Stimulated activated CD4-positive, alpha-beta T cell treated with anti-CD3 and anti-CD28 coated beads, Interleukin-1b, Interleukin-23, amount 100 ng/mL, for 48 hours (primary cell): ENCODE data around the gene SP2.

Experiments used
- DNase-seq: peaks from one replicate; pipeline ENCODE4 v3.0.0-alpha.2; 2020

SP2 gene

DNA sequence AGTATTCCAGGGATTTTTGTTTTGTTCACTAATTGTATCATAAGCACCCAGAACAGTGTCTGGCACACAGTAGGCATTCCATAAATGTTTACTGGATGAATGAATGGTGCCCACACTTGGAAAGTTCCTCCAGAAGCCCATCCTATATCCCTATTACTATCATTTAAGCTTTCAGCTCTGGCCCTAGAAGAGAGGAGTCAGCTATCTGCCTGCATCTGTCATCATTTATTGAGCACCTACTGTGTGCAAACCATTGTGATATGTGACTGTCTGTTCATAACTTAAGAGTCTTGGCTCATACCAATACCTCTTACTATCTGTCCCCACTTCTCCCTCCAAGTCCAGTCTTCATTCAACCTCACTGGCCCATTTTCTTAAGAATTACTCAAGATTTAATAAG, 25.0 kb upstream of the SP2 start:
- DNase-seq = no peak

DNA sequence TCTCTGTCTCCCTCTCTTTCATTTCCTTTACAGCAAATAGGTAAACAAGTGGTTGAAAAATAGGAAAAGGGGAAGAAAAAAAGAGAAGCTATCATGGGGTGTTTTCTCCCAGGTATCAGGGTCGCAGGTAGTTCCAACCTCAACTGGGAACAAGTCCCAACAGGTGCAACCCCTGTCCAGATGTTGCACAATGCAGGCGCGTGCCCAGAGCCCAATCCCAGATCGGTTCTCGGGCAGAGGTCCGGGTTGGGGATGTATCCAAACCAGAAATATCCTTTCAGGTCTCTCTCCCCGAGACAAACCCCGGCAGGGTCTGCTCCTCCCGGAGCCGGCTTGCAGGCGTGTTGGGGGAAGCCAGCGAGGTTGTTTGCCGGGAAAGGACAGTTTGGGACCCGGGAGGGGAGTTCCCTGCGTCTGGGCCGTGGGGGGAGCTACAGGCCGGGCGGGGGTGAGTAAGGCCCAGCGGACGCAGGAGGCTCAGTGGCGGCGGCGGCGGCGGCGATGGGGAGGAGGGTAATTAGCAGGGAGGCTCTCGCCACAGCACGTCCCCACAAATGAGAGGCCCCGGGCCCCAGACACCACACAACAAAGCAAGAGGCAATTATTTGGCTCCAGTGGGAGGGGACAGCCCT, 23.9 kb upstream of the SP2 start:
- DNase-seq = no peak

DNA sequence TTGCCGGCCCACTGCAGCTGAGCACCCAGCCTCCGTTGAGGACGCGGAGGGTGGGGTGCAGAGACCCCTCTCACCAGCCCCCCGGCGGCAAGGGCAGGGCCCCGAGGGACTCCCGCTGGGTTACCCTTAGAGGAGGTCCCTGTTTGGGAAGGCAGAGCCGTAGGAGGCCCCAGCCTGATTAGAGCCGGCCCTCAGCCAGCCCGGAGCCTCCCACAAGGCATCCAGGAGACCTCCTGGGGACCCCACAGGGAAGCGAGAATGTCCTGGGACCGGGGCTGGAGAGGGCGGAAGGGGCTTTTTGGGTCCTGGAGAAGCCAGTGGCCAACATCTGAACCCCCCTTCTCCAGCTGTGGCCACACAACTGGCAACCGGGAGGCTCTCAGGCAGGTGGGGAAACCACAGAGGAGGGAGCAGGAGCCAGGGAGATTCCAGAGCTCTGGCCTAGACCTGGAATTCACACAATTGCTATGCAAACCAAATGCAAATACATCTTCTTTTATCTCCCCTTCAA, 23.3 kb upstream of the SP2 start:
- DNase-seq = no peak

DNA sequence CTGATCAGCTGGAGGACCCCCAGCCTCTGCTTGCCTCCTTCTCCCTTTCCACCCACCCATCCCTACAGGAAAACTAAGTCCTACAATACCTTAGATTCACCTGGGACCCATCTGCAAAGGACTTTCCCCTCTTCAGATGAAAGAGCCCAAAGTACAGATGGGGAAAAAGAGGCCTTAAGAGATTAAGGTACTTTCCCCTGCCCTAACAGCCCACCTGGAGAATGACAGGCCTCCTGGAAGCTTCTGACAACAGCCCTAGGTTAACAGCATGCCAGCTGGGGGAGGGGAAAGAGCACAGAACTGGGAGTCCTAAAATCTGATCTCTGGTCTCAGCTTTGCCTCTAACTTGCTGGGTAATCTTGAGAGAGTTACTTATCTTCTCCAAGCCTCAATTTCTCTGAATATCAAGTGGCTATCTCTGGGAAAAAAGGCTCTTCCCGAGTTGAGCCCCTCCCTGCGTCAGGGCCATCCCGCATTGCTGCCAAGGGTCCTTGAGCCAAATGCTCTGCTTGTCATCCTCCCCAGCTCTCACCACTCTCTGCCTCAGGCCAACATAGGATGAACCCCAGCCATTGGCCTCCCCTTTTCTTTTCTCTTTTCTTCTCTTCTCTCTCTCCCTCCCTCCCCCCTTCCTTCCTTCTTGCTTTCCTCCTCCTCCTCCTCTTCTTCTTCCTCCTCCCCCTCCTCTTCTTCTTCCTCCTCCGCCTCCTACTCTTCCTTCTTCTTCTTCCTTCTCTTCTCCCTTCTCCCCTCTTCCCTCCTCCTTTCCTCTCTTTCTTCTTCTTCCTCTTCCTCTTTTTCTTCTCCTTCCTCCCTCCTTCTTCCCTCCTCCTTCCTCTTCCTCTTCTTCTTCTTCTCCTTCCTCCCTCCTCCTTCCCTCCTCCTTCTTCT, 22.6 kb upstream of the SP2 start:
- DNase-seq = no peak

DNA sequence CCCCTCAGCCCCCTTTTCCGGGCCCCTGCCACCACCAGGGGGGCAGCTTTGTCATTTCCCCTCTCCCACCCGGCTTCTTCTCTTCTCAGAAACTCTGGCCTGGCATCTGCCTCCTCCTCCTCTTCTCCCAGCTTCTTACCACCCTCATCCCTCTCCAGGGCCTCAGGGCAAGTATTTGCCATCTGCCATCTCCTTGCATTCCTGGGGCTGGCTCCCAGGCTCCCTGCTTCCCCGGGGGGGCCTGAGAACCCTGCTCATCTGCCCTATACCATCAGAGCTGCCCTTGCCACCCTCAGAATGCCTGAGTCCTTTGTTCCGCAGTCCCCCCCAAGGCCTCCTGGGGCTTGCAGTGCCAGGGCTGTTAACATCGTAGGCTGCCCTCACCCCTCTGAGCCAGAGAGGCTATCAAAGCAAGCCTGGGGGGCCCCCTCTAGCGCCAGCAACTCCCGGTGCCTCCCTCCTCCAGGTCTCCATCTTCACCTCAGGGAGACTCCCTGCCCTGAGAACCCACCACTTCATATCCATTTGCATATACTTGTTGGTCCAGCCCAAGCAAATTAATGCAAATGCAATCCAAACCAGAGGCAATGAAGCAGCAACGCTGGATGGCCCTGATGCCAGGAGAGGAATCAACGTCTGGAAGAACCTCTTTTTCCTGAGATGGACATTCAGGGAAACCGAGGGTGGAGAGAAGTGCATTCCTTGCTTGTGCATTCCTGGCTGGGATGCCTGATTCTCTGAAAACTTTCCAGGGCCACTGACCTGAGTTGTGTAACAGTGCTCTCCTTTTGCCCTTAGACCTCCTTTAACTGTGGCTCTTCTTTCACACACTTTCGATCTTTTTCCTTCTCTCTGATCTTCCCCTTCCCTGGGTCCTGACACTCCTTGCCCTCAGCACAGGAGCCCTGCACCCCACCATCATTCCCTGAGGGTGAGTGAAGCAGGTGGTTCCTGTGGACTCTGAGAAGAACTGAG, 20.7 kb upstream of the SP2 start:
- no peak for DNase-seq

DNA sequence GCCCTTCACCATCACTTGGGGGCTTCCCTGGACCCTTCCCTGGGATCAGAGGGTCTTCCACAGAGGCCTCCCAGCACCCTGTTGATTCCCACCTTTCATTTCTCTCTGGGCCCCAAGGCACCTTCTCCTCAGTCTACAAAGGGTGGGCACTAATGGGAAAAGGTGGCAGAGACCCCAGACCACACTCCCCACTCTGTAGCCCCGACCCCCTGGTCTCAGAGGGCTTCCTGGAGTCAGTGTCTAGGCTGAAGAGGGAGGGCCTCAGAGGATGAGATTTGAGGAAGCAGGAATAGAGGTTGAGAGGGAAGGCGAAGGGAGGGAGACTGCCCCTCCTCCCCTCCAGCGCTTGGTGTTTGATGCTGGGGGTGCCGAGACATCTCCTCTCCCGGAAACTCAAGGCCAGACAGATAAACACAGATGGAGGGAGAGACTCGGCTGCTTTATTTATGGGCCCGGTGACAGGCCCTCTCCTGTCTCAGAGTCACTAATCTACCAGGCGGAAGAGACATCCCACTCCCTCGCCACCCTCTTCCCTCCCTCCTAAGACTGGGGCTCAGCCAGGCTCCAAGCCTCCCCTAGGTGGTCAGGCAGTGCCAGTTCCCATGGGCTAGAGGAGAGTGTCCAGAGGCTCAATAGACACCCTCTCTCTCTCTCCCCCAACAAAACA, 18.5 kb upstream of the SP2 start:
- no peak for DNase-seq

DNA sequence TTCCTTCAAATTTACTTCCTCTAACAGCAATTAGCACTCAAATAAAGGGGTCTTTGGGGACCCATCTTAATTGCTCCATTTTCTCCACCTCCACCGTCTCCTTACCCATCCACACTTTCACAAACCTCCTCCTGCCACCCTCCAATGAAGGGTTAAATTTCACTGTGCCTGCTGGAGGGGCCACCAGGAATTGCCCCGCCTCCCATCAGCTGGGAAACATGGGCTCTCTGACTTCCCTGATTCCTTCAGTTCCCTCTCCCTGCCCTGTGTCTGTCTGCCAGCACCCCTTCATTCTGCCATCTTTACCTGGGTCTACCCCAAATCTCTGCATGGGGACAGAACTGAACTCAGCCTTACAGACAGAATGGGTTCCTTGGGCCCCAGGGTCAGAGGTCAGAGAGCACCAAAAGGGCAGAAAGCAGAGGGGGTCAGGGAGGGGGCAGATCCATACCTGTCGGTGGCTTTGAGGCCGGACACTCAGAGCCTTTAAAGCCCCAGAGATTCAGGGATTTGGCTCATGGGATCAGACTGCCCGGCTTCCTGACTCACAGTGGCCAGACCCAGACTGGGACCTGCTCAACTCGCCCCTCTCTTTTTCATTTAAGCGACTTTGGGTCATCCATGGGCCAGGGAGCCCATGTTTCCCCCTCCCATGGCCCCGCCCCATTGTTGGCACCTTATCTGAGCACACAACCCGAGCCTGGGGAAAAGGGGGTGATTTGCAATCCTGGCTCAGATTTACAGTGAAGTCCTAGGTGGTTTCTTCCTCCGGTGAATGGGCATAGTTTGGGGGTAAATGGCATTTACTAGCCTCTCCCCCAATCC, 17.6 kb upstream of the SP2 start:
- no peak for DNase-seq

DNA sequence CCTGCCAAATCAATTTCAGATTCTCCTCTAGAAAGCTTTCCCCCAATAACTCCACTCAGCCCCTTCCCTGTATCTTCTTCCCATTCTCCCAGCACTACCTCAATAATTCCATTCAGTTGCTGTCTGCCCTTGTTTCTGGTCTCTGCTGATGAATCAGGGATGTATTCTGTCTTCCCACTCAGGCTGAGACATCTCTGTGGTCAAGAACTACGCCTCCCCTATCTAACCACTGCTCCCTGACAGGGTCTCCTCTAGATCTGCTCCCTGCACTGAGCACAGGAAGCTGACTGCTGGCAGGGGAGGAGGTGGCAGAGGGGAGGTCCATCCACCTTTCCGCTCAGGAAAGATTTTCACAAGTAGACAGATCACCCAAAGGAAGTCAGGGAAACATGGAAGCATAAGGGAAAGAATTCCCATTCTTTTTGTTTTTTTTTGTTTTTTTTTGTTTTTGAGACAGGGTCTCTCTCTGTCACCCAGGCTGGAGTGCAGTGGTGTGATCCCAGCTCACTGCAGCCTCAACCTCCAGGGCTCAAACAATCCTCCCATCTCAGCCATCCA, 16.9 kb upstream of the SP2 start:
- no peak for DNase-seq

DNA sequence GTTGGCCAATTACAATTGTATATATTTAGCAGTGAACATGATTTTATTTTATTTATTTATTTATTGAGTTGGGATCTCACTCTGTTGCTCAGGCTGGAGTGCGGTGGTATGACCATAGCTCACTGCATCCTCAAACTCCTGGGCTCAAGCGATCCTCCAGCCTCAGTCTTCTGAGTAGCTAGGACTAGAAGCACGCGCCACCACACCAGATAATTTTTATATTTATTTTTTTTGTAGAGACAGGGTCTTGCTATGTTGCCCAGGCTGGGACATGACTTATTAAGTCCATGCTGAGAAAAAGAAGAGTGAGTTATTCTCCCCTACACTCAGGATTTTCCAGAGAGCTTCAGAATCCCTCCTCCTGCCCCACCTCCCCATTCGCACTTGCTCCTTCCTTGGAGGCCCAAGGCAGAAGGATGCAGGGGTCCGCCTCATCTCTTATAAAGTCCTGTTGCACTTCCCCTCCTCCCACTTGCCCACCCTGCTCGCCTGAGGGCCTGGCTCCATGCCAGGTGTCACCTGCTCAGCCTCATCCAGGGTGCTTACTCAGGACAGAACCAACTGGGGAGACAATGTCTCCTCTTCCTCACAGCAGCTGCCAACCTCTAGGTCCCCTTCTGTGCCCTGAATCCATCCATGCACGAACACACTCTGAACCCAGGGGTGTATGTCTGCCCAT, 16.1 kb upstream of the SP2 start:
- no peak for DNase-seq

DNA sequence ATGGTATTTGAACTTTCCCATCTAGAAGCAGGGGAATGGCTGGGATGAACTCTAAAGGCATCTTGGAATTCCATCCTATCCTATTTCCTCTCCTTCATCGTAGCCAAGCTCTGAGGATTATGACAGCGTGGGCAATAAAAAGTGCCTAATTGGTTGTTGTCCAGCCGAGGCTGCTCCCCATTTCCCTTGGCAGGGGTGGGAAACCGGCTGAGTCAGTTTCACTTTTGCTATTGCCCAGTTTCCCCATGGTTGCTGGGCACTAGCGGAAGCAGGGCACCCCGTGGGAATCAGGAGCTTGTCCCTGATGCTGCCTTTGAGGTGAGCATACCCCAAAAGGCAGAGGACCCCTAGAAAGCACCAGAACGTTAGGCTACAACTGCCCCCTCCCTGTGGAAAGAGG, 13.8 kb upstream of the SP2 start:
- no peak for DNase-seq

DNA sequence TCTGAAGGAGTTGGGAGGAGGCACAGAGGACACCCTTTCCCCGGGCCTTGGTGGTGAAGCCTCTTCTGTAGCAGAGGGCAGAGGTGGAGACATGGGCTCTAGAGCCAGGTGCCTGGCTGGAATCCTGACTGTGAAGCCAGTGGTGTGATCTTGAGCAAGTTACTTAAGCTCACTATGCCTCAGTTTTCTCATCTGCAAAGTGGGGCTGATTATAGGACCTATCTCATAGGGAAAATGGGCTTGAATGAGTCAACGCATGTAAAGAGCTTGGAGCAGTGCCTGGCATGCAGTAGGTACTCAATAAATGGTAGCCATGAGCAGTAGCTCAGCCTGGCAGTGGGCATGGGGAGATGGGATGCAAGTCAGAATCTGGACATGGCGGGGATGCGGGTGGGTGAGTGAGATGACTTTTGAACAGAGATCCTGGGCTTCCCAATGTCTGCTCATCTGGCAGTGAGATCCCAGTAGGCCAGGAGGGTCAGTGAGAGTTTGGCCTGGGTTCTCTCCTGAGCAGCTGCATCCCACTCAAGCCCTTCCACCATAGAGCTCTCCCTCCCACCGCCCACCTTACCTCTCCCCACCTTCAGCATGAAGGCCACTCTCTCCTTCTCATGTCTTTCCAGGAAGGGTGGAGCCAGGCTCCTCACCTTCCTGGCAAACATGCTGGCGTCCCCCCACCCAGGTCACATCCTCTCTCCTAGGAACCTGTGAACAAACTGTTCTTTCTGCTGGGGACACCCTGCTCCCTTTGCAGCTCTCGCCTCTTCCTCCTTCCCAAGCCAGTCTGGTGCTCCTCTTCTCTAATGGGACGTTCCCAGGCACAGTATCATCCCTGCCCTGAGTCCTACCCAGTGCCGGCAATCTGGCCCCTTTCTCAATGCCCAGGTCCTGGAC, 13.1 kb upstream of the SP2 start:
- no peak for DNase-seq

DNA sequence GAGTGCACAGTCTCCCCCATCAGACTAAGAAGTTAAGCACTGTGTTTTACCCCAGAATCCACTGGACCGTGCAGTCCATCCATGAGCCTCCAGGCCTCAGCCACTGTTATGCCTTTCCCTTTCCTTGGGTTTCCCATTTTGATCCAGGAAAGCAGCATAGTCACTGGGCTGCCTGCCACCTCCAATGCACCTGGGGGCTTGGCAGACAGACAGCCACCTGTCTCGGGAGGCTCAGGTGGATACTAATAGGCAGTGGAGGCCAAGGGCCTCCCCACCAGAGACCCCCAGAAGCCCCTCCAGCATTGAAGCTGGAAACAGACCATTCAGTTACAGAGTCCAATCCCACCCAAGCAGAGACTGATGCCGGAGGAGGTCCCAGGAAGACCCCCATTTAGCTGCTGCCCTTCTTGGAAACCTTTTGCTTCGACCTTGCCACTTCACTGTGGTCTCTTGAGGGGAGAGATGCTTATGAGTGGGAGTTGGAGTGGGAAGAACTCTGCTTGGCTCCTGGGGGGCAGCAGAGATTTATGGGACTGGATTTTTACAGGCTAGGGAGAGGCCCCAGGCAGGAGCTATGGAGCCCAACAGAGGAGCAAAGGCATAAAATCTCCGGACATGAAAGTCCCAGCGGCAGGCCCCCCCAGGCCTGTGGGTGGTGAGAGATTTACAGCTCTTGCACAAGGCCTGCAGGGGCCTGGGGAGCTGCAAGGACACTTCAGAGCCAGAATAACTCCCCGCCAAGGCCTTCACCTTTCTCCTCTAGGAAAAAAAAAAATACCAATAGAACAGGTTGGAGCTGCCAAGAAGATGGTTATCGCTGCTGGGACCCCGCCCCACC, 12.2 kb upstream of the SP2 start:
- DNase-seq = no peak

DNA sequence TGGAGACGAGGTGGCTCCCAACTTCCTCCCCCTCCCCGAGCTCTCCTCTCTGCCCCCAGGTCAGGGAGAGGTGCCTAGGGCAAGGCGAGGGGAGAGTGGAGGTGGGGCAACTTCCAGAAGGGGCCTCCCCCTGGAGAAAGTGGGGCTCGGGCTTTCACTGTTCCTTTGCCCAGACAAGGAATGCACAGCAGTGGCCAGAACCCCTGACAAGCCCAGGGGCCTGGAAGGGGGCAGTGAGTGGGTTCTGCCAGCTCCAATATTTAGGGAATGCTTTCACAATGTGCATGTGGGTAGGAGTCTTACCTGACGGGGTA, 11.7 kb upstream of the SP2 start:
- no peak for DNase-seq

DNA sequence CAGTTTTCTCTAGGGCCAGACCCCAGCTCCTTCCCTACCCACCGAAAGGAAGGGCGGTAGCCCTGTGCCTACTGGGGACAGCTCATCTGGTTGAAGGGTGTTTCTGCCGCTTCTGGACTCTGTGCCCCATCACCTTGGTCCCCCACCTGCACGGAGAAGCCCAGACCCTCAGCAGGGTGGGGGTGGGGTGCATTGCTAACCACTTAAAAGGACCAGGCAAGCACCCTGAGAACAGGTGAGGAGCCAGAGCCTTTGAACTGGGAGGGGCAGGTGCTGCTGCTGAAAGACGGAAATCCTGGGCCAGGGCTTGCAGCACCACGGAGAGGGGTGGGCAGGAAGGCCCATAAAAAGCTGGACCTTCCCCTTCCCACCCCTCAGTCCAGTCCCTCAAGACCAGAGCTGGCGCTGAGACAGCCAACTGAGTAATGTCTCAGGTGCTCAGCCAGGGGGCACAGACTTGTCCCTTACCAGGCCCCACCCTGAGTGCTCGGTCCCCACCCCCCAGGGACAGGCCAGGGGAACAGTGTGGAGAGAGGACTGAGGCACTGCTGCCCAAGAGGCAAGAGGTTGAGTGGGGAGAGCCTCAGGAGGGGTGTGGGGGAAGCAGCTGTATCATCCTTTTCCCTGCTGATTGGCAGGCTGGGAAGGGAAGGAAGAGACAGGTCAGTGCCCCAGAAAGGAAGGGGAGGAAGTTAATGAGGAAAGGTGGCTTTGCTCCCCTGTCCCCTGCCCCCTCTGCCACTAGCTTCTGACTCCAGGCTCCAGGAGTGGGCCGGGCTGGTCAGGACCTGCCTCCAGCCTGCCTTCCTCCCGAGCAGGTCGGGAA, 10.9 kb upstream of the SP2 start:
- DNase-seq = no peak

DNA sequence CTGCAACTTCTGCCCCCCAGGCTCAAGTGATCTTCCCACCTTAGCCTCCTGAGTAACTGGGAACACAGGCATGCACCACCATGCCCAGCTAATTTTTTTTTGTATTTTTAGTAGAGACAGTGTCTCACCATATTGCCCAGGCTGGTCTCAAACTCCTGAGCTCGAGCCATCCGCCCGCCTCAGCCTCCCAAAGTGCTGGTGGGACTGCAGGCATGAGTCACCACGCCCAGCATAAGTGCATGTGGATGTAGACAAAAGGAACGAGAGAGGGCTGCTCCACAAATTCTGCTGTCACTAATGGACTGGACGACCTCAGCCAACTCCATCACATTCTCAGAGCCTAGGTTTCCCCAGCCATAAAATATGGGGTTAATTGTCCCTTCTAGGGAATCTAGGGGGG, 7.7 kb upstream of the SP2 start:
- DNase-seq = no peak

DNA sequence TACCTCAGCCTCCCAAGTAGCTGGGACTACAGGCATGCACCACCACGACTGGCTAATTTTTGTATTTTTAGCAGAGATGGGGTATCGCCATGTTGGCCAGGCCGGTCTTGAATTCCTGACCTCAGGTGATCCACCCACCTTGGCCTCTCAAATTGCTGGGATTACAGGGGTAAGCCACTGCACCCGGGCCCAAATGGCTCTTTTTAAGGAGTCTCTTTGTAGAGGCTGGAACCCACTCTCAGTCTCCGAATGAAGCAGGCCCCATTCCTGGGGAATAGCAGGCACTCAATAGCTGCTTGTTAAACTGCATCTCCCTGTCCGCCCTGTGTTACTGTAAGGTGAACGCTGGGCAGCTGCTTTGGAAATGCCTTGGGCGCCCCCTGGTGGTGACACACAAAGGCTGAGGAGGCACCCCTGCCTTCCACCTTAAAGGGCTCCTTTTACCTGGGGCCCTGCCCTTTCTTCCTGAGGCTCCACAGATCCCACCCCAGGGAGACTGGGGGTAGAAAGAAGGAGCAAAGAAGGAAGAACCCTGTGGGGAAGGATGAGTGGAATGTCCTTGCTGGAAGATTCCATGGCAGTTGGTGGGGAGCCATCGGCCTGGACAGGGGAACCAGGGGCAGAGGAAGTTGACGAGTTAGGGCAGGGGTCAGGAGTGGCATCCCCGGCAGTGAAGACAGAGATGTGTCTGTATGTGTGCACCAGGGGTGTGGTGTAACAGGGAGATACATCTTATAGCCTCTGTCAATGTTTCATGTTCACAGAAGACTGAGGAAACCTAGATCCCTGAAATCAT, 6.1 kb upstream of the SP2 start:
- DNase-seq = peak; percentile 89

DNA sequence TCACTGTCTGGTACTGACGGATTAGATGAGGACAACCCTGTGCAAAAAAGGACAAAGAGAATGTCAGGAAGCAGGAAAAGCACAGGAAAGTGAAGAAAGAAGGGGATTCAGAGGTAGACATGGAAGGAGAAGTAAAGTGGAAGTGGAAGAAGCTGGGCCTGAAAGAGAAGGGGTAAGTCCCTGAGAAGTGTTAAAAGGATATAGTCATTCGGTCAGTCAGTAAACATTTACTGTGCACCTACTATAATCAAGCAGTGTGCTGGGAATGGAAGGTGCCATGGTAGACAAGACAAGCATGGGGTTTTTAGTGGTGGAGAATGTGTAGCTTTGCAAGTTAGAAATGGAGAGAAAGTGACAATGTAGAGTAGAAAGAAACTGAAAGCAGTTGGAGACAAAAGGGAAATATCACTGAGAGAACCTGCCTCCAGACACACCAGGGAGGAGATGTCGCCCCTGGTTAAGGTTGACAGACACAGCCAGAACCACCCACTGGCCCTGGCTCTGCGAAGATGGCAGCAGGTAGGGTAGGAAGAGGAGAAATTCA, 4.4 kb upstream of the SP2 start:
- no peak for DNase-seq
